Urinary bladder (tissue), 4 donors: ENCODE results near the gene ACP3. TPM values are rescaled to one million over a fixed set of nuclear protein-coding genes. Genes with fewer than 3 reads are reported as not detected.

ENCODE experiments used
- DNase-seq: peaks from one replicate; pipeline ENCODE4 v3.0.0-alpha.2; 2015; ENCODE audit errors: extremely low spot score
- H3K27ac ChIP-seq: one replicate; pipeline ENCODE4 v1.5.1; 2013; ENCODE audit warnings: low read depth, mild to moderate bottlenecking, moderate library complexity
- H3K36me3 ChIP-seq: one replicate; pipeline ENCODE4 v1.6.1; 2013; ENCODE audit warnings: mild to moderate bottlenecking, moderate library complexity; ENCODE audit not compliant: insufficient read depth
- H3K4me1 ChIP-seq: one replicate; pipeline ENCODE4 v1.6.1; 2013; ENCODE audit warnings: mild to moderate bottlenecking, moderate library complexity; ENCODE audit not compliant: insufficient read depth
- H3K4me3 ChIP-seq: one replicate; pipeline ENCODE4 v1.5.1; 2013; ENCODE audit warnings: low read depth, low read length
- WGBS: extraction: QIAGEN DNeasy Blood & Tissue Kit; methylation state at CpG from one replicate; pipeline ENCODE4 v1.1.7; 2013; 5-methylcytosine and 5-hydroxymethylcytosine counted together
- polyA plus RNA-seq: library from polyadenylated mRNA; stranded (reverse); fragments of 200-250 nt; gene quantifications from one replicate; pipeline ENCODE4 v1.2.3, GENCODE V29; 2013
- total RNA-seq: library from RNA; depleted of rRNA; stranded (reverse); fragments of >200 nt; gene quantifications from one replicate; pipeline ENCODE4 v1.2.3, GENCODE V29; 2014
- donor health status: healthy with polysubstance abuse.
- donor health status: healthy.

Gene ACP3
- total and polyA plus RNA-seq, 2 donors = 0.91 to 3.2 TPM

- H3K27ac ChIP-seq = no peak overlapping the region
- 80% methylated on average over 6 of the region's 6 CpGs for WGBS
Observed at GRCh38 chr3:132332082-132332481, 14.9 kb downstream of the ACP3 start.

GRCh38 chr3:132332508-132332907, 15.3 kb downstream of the ACP3 start:
- Histone ChIP-seq H3K27ac (no peak overlapping the region), H3K4me3 (no peak overlapping the region), H3K4me1 (no peaks in the 10 kb centered on the region), H3K36me3 (no peaks in the 10 kb centered on the region)
- WGBS = 41% methylated on average over 1 of the region's 1 CpG
- no peak for DNase-seq

More at GRCh38 chr3:132332082-132332481, 14.9 kb downstream of the ACP3 start:
- Histone ChIP-seq H3K4me1 (no peaks in the 10 kb centered on the region), H3K36me3 (no peaks in the 10 kb centered on the region), H3K4me3 (no peak overlapping the region)
- DNase-seq = no peak

DNA sequence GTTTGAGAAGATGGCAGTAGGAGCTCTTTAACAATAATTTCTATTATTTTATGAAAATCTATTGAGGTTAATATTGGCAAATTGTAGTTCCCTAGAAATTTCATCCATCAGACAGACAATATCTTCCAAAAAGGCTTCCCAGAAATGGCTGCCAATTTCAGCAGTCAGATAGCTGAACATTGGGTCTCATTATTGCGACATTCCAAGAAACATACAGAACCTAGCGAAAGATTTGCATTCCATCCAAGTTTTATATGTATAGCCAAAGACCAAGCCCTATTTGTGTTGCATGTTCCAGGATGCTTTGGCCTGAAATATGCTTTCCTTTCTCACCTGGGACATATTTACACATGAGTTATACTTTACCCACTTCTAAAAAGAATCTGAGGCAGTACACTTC, 24.5 kb downstream of the ACP3 start:
- no peak overlapping the region for H3K27ac ChIP-seq
- H3K4me1 ChIP-seq = no peaks in the 10 kb centered on the region
- 77% methylated on average over 2 of the region's 2 CpGs for WGBS
- DNase-seq = no peak
- H3K4me3 ChIP-seq = no peak overlapping the region
- H3K36me3 ChIP-seq = no peaks in the 10 kb centered on the region

- WGBS = 67% methylated on average over 5 of the region's 5 CpGs
- Histone ChIP-seq H3K4me3 (no peak overlapping the region), H3K36me3 (no peaks in the 10 kb centered on the region), H3K4me1 (no peaks in the 10 kb centered on the region), H3K27ac (no peak overlapping the region)
- no peak for DNase-seq
Observed at GRCh38 chr3:132342183-132342582, 25.0 kb downstream of the ACP3 start.

DNA sequence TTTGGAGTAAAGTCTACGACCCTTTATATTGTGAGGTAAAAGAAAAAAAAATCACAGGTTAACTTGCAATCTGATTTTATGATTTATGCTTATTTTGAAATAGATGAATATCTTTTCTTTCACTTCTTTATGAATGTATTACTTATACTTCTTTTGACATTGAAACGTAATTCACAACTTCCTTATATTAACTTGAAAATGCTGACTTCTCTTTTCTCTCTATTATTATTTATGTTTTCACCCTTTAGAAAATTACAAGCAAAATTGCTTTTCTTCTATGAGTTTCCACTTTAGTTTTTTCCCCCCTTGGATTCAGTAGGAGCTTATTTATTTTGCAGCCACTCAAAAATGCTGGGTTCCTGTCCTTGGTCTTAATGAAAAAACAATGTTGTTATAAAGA, 25.4 kb downstream of the ACP3 start:
- no peaks in the 10 kb centered on the region for H3K36me3 ChIP-seq
- H3K4me3 ChIP-seq = no peak overlapping the region
- no peaks in the 10 kb centered on the region for H3K4me1 ChIP-seq
- no peak overlapping the region for H3K27ac ChIP-seq
- 72% methylated on average over 2 of the region's 2 CpGs for WGBS
- DNase-seq = no peak

DNA sequence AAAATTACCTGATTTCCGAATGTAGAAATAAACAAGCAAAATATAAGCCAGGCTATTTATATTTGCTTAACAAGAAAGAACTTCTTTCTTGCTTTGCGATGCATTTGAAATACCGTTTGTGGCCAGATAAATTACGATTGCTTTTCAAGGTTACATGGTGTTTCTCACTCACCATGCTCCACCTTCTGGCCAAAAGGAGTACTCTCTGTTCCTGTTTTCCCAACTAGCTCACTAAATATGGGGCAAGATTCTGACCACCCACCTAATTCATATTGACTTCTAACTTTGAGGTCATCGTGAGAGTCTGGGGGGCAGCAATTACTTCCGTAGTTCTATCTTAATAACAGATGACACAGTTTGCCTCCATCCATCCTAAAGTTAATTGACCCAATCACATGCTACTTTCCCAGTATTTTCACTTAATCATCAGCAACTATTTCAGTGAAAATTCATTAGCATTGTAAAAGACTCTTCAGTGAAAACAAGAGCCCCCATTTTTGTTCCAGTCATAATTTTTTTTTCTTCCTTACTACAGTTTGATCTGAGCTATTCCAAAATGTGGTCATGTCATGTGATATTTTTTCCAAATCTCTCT, 25.9 kb downstream of the ACP3 start:
- Histone ChIP-seq H3K36me3 (no peaks in the 10 kb centered on the region), H3K4me3 (no peak overlapping the region), H3K27ac (no peak overlapping the region), H3K4me1 (no peaks in the 10 kb centered on the region)
- 1% methylated on average over 6 of the region's 6 CpGs for WGBS
- no peak for DNase-seq

GRCh38 chr3:132344666-132345280, 27.6 kb downstream of the ACP3 start:
- H3K36me3 ChIP-seq = no peaks in the 10 kb centered on the region
- H3K4me3 ChIP-seq = no peak overlapping the region
- no peak overlapping the region for H3K27ac ChIP-seq
- DNase-seq = no peak
- H3K4me1 ChIP-seq = no peaks in the 10 kb centered on the region

DNA sequence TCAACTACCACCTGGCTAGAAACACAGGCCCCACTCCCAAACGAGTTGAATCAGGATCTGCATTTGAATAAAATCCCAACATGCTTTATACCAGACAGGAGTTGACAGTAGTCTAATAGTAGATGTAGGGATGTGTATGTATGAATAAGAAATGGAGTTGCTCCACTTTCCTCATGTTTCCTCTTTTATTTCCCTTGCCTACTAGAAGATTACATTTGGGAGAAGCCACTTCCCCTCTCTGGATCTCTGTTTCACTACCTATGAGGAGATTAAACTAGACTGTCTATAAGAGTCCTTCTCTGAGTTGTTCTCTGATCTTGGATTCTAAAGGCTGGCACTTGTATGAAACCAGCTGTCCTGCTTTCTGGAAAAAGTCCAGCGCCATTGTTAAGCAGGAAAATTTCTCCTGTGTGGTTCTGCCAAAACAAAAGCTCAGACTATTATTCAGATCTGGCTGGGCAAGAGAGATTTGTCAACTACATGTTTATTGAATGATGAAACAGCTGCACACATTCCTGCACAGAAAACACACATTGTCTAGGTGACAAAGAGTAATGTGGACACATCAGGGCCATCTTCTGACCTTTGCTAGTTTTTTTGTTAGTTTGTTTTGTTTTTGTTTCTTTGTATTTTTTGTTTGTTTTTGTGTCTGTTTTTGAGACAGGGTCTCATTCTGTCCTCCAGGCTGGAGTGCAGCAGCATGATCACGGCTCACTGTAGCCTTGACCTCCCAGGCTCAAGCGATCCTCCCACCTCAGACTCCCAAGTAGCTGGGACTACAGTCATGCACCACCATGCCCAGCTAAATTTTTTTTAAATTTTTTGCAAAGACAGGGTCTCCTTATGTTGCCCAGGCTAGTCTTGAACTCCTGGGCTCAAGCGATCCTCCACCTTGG, 29.9 kb downstream of the ACP3 start:
- DNase-seq = no peak
- no peak overlapping the region for H3K27ac ChIP-seq
- no peaks in the 10 kb centered on the region for H3K4me1 ChIP-seq
- H3K36me3 ChIP-seq = no peaks in the 10 kb centered on the region
- H3K4me3 ChIP-seq = no peak overlapping the region
- 80% methylated on average over 5 of the region's 5 CpGs for WGBS

DNA sequence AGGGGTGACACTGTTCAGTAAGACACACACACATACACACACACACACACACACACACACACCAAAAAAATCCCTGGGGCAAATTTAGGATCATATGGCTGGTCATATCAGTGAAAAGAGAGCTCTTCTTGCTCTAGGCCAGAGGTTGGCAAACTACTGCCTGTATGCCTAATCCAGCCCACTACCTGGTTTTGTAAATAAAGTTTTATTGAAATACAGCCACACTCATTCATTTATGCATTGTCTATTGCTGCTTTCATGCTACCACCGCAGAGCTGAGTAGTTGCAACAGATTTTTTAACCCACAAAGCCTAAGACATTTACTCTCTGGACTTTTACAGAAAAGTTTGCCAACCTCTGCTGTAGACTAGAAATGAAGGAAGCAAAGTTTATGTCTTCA, 30.6 kb downstream of the ACP3 start:
- no peaks in the 10 kb centered on the region for H3K4me1 ChIP-seq
- H3K4me3 ChIP-seq = no peak overlapping the region
- H3K36me3 ChIP-seq = no peaks in the 10 kb centered on the region
- DNase-seq = no peak
- 35% methylated on average over 1 of the region's 1 CpG for WGBS
- H3K27ac ChIP-seq = no peak overlapping the region

DNA sequence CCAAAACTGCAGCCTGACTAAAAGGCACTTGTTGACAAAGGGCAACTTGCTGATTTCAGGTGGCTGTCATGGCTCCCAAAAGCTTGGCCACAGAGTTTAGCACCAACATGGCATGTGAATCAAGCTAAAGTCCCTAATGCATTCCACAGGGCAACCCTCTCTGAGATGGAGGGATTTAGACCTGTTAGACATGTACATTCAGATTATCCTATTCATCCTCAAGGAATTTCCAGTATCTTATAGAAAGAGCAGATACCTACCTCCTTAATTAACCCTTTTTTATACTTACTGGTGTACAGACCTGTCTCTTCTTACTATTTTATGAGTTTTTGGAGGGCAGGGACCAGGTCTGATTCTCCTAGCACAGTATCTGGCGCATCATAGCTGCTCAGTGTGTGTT, 31.3 kb downstream of the ACP3 start:
- no peaks in the 10 kb centered on the region for H3K36me3 ChIP-seq
- DNase-seq = no peak
- WGBS = 97% methylated on average over 1 of the region's 1 CpG
- no peaks in the 10 kb centered on the region for H3K4me1 ChIP-seq
- no peak overlapping the region for H3K4me3 ChIP-seq
- H3K27ac ChIP-seq = no peak overlapping the region

DNA sequence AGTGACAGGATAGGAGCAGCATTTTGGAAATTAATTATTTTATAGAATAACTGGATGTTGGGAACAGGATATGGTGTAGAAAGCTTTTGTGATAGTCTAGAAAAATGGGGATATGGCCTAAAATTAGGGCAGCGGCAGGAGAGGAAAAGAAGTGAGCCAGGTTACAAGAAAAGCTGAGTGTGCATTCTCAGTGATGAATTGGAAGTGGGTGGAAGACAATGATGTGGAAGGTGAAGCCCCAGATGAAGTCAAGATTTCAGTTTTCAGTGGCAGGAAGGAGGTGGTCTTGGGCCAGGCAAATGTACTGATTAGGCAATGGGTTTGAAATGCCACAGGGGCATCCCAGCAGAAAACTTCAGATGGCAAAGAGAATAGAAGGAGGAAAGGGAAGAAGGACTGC, 33.6 kb downstream of the ACP3 start:
- H3K4me1 ChIP-seq = no peaks in the 10 kb centered on the region
- no peak overlapping the region for H3K27ac ChIP-seq
- 26% methylated on average over 1 of the region's 1 CpG for WGBS
- no peaks in the 10 kb centered on the region for H3K36me3 ChIP-seq
- no peak for DNase-seq
- H3K4me3 ChIP-seq = no peak overlapping the region

GRCh38 chr3:132351222-132351806, 34.1 kb downstream of the ACP3 start:
- no peak overlapping the region for H3K27ac ChIP-seq
- DNase-seq = no peak
- H3K4me1 ChIP-seq = no peaks in the 10 kb centered on the region
- H3K4me3 ChIP-seq = no peak overlapping the region
- 78% methylated on average over 5 of the region's 5 CpGs for WGBS
- H3K36me3 ChIP-seq = no peaks in the 10 kb centered on the region

DNA sequence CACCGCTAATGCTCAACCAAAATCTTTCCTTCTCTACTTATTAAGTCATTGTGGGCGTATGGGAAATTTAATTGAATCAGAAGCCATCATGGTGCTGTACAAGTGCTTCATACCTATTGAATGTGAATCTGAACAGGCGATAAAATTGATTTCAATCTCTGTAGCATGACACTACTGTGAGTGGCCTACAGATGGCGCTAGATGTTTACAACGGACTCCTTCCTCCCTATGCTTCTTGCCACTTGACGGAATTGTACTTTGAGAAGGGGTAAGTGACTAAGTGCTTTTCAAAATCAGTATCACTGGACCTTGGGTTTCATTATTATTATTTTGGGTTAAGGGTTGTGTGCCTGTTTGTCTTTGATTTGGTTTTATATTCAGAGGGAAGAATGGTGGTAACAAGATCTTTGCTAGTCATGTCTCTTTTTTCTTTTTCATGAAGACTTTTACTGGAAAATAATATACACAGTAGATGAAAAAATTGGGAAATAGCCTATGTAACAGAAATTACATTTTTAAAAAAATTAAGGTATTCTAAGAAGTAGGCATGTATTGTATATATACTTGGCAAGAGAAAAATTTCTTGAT, 35.4 kb downstream of the ACP3 start:
- WGBS = 19% methylated on average over 6 of the region's 6 CpGs
- no peak for DNase-seq

More for the DNA sequence above, 35.4 kb downstream of the ACP3 start:
- Histone ChIP-seq H3K4me3 (no peak overlapping the region), H3K27ac (no peak overlapping the region), H3K4me1 (no peaks in the 10 kb centered on the region), H3K36me3 (no peaks in the 10 kb centered on the region)
